Measurements from ENCODE around the gene GPI.

DNA sequence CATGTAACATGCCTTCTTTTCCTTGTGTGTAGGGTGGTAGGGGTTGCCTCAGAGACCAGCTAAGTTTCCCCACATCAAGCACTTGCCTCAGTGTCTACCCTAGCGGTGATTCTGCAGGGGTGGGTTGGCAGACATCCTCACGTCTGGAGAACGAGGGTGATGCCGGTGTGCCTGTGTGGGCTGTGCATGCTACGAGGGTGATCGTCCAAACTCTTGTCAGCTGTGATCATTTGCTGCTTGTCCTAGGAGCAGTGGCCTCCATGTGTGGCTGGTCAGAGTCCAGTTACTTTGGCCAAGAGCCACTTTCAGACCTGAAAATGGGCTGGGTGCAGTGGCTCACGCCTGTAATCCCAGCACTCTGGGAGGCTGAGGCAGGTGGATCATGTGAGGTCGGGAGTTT, 5.1 kb downstream of the GPI start:
- TF ChIP-seq SAFB2 (CRISPR knock-in tag; IDR thresholded peaks at IDR 0.05; ENCODE audit: borderline replicate concordance, low read depth) (no peak), ZFP36 (IDR thresholded peaks at IDR 0.05; ENCODE audit: borderline replicate concordance, low read depth, low read length, partially characterized antibody) (no peak), ZKSCAN1 (IDR thresholded peaks at IDR 0.05; ENCODE audit: low read length) (no peak), MTF2 (CRISPR knock-in tag; IDR thresholded peaks at IDR 0.05; ENCODE audit: borderline replicate concordance) (no peak), CEBPB (IDR thresholded peaks at IDR 0.05; ENCODE audit: borderline replicate concordance, low read depth, low read length) (no peak), ZNF773 (CRISPR knock-in tag; IDR thresholded peaks at IDR 0.05; ENCODE audit: borderline replicate concordance) (no peak), TAF1 (CRISPR knock-in tag; IDR thresholded peaks at IDR 0.05) (no peak), ZNF772 (CRISPR knock-in tag; IDR thresholded peaks at IDR 0.05) (no peak)
- TF ChIP-seq, protein P1, sequence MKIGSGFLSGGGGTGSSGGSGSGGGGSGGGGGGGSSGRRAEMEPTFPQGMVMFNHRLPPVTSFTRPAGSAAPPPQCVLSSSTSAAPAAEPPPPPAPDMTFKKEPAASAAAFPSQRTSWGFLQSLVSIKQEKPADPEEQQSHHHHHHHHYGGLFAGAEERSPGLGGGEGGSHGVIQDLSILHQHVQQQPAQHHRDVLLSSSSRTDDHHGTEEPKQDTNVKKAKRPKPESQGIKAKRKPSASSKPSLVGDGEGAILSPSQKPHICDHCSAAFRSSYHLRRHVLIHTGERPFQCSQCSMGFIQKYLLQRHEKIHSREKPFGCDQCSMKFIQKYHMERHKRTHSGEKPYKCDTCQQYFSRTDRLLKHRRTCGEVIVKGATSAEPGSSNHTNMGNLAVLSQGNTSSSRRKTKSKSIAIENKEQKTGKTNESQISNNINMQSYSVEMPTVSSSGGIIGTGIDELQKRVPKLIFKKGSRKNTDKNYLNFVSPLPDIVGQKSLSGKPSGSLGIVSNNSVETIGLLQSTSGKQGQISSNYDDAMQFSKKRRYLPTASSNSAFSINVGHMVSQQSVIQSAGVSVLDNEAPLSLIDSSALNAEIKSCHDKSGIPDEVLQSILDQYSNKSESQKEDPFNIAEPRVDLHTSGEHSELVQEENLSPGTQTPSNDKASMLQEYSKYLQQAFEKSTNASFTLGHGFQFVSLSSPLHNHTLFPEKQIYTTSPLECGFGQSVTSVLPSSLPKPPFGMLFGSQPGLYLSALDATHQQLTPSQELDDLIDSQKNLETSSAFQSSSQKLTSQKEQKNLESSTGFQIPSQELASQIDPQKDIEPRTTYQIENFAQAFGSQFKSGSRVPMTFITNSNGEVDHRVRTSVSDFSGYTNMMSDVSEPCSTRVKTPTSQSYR (CRISPR knock-in tag; IDR thresholded peaks at IDR 0.05; ENCODE audit: borderline replicate concordance): no peak
- TF ChIP-seq, protein P2, sequence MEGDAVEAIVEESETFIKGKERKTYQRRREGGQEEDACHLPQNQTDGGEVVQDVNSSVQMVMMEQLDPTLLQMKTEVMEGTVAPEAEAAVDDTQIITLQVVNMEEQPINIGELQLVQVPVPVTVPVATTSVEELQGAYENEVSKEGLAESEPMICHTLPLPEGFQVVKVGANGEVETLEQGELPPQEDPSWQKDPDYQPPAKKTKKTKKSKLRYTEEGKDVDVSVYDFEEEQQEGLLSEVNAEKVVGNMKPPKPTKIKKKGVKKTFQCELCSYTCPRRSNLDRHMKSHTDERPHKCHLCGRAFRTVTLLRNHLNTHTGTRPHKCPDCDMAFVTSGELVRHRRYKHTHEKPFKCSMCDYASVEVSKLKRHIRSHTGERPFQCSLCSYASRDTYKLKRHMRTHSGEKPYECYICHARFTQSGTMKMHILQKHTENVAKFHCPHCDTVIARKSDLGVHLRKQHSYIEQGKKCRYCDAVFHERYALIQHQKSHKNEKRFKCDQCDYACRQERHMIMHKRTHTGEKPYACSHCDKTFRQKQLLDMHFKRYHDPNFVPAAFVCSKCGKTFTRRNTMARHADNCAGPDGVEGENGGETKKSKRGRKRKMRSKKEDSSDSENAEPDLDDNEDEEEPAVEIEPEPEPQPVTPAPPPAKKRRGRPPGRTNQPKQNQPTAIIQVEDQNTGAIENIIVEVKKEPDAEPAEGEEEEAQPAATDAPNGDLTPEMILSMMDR (CRISPR knock-in tag; IDR thresholded peaks at IDR 0.05): no peak
- TF ChIP-seq, protein P3, sequence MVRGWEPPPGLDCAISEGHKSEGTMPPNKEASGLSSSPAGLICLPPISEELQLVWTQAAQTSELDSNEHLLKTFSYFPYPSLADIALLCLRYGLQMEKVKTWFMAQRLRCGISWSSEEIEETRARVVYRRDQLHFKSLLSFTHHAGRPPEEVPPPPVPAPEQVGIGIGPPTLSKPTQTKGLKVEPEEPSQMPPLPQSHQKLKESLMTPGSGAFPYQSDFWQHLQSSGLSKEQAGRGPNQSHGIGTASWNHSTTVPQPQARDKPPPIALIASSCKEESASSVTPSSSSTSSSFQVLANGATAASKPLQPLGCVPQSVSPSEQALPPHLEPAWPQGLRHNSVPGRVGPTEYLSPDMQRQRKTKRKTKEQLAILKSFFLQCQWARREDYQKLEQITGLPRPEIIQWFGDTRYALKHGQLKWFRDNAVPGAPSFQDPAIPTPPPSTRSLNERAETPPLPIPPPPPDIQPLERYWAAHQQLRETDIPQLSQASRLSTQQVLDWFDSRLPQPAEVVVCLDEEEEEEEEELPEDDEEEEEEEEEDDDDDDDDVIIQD (CRISPR knock-in tag; IDR thresholded peaks at IDR 0.05; ENCODE audit: low read depth): no peak
- TF ChIP-seq, protein P4, sequence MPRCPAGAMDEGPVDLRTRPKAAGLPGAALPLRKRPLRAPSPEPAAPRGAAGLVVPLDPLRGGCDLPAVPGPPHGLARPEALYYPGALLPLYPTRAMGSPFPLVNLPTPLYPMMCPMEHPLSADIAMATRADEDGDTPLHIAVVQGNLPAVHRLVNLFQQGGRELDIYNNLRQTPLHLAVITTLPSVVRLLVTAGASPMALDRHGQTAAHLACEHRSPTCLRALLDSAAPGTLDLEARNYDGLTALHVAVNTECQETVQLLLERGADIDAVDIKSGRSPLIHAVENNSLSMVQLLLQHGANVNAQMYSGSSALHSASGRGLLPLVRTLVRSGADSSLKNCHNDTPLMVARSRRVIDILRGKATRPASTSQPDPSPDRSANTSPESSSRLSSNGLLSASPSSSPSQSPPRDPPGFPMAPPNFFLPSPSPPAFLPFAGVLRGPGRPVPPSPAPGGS (CRISPR knock-in tag; IDR thresholded peaks at IDR 0.05): no peak
- TF ChIP-seq, protein P5, sequence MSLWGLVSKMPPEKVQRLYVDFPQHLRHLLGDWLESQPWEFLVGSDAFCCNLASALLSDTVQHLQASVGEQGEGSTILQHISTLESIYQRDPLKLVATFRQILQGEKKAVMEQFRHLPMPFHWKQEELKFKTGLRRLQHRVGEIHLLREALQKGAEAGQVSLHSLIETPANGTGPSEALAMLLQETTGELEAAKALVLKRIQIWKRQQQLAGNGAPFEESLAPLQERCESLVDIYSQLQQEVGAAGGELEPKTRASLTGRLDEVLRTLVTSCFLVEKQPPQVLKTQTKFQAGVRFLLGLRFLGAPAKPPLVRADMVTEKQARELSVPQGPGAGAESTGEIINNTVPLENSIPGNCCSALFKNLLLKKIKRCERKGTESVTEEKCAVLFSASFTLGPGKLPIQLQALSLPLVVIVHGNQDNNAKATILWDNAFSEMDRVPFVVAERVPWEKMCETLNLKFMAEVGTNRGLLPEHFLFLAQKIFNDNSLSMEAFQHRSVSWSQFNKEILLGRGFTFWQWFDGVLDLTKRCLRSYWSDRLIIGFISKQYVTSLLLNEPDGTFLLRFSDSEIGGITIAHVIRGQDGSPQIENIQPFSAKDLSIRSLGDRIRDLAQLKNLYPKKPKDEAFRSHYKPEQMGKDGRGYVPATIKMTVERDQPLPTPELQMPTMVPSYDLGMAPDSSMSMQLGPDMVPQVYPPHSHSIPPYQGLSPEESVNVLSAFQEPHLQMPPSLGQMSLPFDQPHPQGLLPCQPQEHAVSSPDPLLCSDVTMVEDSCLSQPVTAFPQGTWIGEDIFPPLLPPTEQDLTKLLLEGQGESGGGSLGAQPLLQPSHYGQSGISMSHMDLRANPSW (CRISPR knock-in tag; IDR thresholded peaks at IDR 0.05; ENCODE audit: borderline replicate concordance): no peak
- TF ChIP-seq, protein P6, sequence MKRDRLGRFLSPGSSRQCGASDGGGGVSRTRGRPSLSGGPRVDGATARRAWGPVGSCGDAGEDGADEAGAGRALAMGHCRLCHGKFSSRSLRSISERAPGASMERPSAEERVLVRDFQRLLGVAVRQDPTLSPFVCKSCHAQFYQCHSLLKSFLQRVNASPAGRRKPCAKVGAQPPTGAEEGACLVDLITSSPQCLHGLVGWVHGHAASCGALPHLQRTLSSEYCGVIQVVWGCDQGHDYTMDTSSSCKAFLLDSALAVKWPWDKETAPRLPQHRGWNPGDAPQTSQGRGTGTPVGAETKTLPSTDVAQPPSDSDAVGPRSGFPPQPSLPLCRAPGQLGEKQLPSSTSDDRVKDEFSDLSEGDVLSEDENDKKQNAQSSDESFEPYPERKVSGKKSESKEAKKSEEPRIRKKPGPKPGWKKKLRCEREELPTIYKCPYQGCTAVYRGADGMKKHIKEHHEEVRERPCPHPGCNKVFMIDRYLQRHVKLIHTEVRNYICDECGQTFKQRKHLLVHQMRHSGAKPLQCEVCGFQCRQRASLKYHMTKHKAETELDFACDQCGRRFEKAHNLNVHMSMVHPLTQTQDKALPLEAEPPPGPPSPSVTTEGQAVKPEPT (CRISPR knock-in tag; IDR thresholded peaks at IDR 0.05; ENCODE audit: low read depth): no peak
